Mesenchymal stem cell (in vitro differentiated cells and primary cell): Measurements from ENCODE around the gene RUSC1.

Experiments
- DNase-seq: peaks from one replicate; pipeline ENCODE4 v3.0.0-alpha.2; 2013
- H2AFZ ChIP-seq: one replicate; pipeline ENCODE4 v1.6.1; 2013; ENCODE audit warnings: low read depth, mild to moderate bottlenecking, control low read depth, inconsistent platforms, low read length, moderate library complexity
- H2AK5ac ChIP-seq: 2 replicates; pipeline ENCODE4 v1.6.1; 2013; ENCODE audit warnings: low read length, moderate library complexity, mild to moderate bottlenecking, inconsistent platforms; ENCODE audit not compliant: severe bottlenecking
- H2BK120ac ChIP-seq: one replicate; pipeline ENCODE4 v1.6.1; 2013; ENCODE audit warnings: low read depth, mild to moderate bottlenecking, inconsistent platforms, low read length, moderate library complexity
- H2BK12ac ChIP-seq, 2 experiments: one replicate each; pipeline ENCODE4 v1.6.1; 2013; ENCODE audit warnings: inconsistent platforms in 2 of 2, low read length in 2 of 2, mild to moderate bottlenecking in 2 of 2, moderate library complexity in 2 of 2, control low read depth in 1 of 2
- H2BK15ac ChIP-seq: one replicate; pipeline ENCODE4 v1.6.1; 2013; ENCODE audit warnings: mild to moderate bottlenecking, low read depth, inconsistent platforms; ENCODE audit not compliant: poor library complexity, severe bottlenecking
- H2BK5ac ChIP-seq: 2 replicates; pipeline ENCODE4 v1.6.1; 2013; ENCODE audit warnings: low read depth, mild to moderate bottlenecking, low read length, control low read depth, inconsistent platforms; ENCODE audit not compliant: poor library complexity, severe bottlenecking
- H3K14ac ChIP-seq, 2 experiments: one replicate each; pipeline ENCODE4 v1.6.1; 2013; ENCODE audit warnings: inconsistent platforms in 2 of 2, low read length in 2 of 2, control low read depth in 1 of 2, mild to moderate bottlenecking in 1 of 2, moderate library complexity in 1 of 2
- H3K18ac ChIP-seq, 2 experiments: one replicate each; pipeline ENCODE4 v1.6.1; 2013; ENCODE audit warnings: inconsistent platforms in 2 of 2, low read length in 2 of 2, control low read depth in 1 of 2, low read depth in 1 of 2, mild to moderate bottlenecking in 1 of 2
- H3K23ac ChIP-seq, 2 experiments: one replicate each; pipeline ENCODE4 v1.6.1; 2013; ENCODE audit warnings: inconsistent platforms in 2 of 2, low read length in 2 of 2, mild to moderate bottlenecking in 2 of 2, moderate library complexity in 2 of 2, control low read depth in 1 of 2
- H3K27ac ChIP-seq: 2 replicates; pipeline ENCODE4 v1.5.1; 2013; ENCODE audit warnings: mild to moderate bottlenecking, moderate library complexity, low read length, control low read depth, inconsistent platforms; ENCODE audit not compliant: poor library complexity, severe bottlenecking
- H3K27me3 ChIP-seq, 2 experiments: 2 replicates each; pipeline versions ENCODE4 v1.6.1 to v1.7.0; 2013; ENCODE audit warnings: low read length in 2 of 2, mild to moderate bottlenecking in 2 of 2, moderate library complexity in 2 of 2, control low read depth in 1 of 2, inconsistent platforms in 1 of 2; ENCODE audit not compliant: control insufficient read depth in 1 of 2, insufficient read depth in 1 of 2
- H3K36me3 ChIP-seq, 2 experiments: 2 replicates each; pipeline versions ENCODE4 v1.6.1 to v1.7.0; 2013; ENCODE audit warnings: low read length in 2 of 2, control low read depth in 1 of 2, inconsistent platforms in 1 of 2, low read depth in 1 of 2, mild to moderate bottlenecking in 1 of 2; ENCODE audit not compliant: insufficient read depth in 2 of 2, control insufficient read depth in 1 of 2
- H3K4ac ChIP-seq, 2 experiments: one replicate each; pipeline ENCODE4 v1.6.1; 2013; ENCODE audit warnings: inconsistent platforms in 2 of 2, low read length in 2 of 2, mild to moderate bottlenecking in 2 of 2, moderate library complexity in 2 of 2, control low read depth in 1 of 2, low read depth in 1 of 2
- H3K4me1 ChIP-seq: 2 replicates; pipeline ENCODE4 v1.6.1; 2013; ENCODE audit warnings: low read depth, low read length, control low read depth; ENCODE audit not compliant: control insufficient read depth, insufficient read depth
- H3K4me2 ChIP-seq: 2 replicates; pipeline ENCODE4 v1.6.1; 2013; ENCODE audit warnings: low read length, mild to moderate bottlenecking, inconsistent platforms; ENCODE audit not compliant: poor library complexity, severe bottlenecking
- H3K4me3 ChIP-seq, 2 experiments: 2 replicates each; pipeline versions ENCODE4 v1.5.1 to v1.7.0; 2013; ENCODE audit warnings: low read length in 2 of 2, mild to moderate bottlenecking in 2 of 2, control low read depth in 1 of 2, low read depth in 1 of 2; ENCODE audit not compliant: insufficient read depth in 1 of 2
- H3K79me1 ChIP-seq: replicated peaks from 2 replicates; pipeline ENCODE4 v1.6.1; 2013; ENCODE audit warnings: mild to moderate bottlenecking, control low read depth, low read length, inconsistent platforms; ENCODE audit not compliant: poor library complexity, severe bottlenecking
- H3K9ac ChIP-seq: 2 replicates; pipeline ENCODE4 v1.7.0; 2013; ENCODE audit warnings: mild to moderate bottlenecking, low read length, moderate library complexity
- H3K9me3 ChIP-seq: 2 replicates; pipeline ENCODE4 v1.7.0; 2013; ENCODE audit warnings: mild to moderate bottlenecking, low read length; ENCODE audit not compliant: control insufficient read depth
- H4K8ac ChIP-seq: one replicate; pipeline ENCODE4 v1.6.1; 2013; ENCODE audit warnings: inconsistent platforms, mild to moderate bottlenecking, low read length, moderate library complexity
- H4K91ac ChIP-seq: one replicate; pipeline ENCODE4 v1.6.1; 2013; ENCODE audit warnings: mild to moderate bottlenecking, low read length, inconsistent platforms
- WGBS: methylation state at CpG from one replicate; pipeline ENCODE4 v1.1.7; 2013; ENCODE audit warnings: mixed read lengths; 5-methylcytosine and 5-hydroxymethylcytosine counted together

RUSC1 gene

GRCh38 chr1:155304558-155305063 lies 16.1 kb upstream of the RUSC1 start:
- Histone ChIP-seq H3K27me3 (no peaks in the 10 kb centered on the region), H3K4me2 (peak overlapping the region; percentile 21), H2BK15ac (no peak overlapping the region), H3K14ac (no peak overlapping the region), H4K91ac (no peak overlapping the region), H3K79me1 (peaks cover 2% of the 10 kb centered on the region), H3K36me3 (peaks cover 0 to 3% of the 10 kb centered on the region in 2 experiments), H3K23ac (no peak overlapping the region), H4K8ac (no peak overlapping the region), H2BK12ac (peak overlapping the region in 1 of 2 experiments; percentile 37), H3K27ac (peak overlapping the region; percentile 62), H3K4me1 (peaks cover 16% of the 10 kb centered on the region), H3K9me3 (no peaks in the 10 kb centered on the region), H2AK5ac (no peak overlapping the region), H2BK120ac (no peak overlapping the region), H3K18ac (no peak overlapping the region), H3K9ac (no peak overlapping the region), H3K4me3 (no peak overlapping the region), H2AFZ (no peak overlapping the region), H2BK5ac (no peak overlapping the region), H3K4ac (no peak overlapping the region)
- no peak for DNase-seq
- WGBS: 94% methylated on average over 11 of the region's 11 CpGs

- DNase-seq: peak; percentile 62
- H2AFZ ChIP-seq: peak overlapping the region; percentile 46
- H2BK5ac ChIP-seq: no peak overlapping the region
- no peak overlapping the region for H3K4ac ChIP-seq
- peak overlapping the region in 1 of 2 experiments; percentile 87 for H3K18ac ChIP-seq
- H3K9ac ChIP-seq: no peak overlapping the region
- H3K4me1 ChIP-seq: peaks cover 20% of the 10 kb centered on the region
- peak overlapping the region in 1 of 2 experiments; percentile 79 for H3K23ac ChIP-seq
- no peak overlapping the region for H2BK15ac ChIP-seq
- H4K8ac ChIP-seq: peak overlapping the region; percentile 45
- H3K4me2 ChIP-seq: no peak overlapping the region
- H2AK5ac ChIP-seq: peak overlapping the region; percentile 83
- H3K14ac ChIP-seq: peak overlapping the region in 1 of 2 experiments; percentile 51
- H3K79me1 ChIP-seq: peaks cover 2% of the 10 kb centered on the region
- no peaks in the 10 kb centered on the region for H3K27me3 ChIP-seq
- H2BK12ac ChIP-seq: peak overlapping the region; percentile 18 to 97
- no peak overlapping the region for H2BK120ac ChIP-seq
- H3K4me3 ChIP-seq: no peak overlapping the region
- H3K36me3 ChIP-seq: peaks cover 6 to 10% of the 10 kb centered on the region in 2 experiments
- no peak overlapping the region for H3K27ac ChIP-seq
- WGBS: 57% methylated on average over 7 of the region's 7 CpGs
- peak overlapping the region; percentile 87 for H4K91ac ChIP-seq
- no peaks in the 10 kb centered on the region for H3K9me3 ChIP-seq
Measured at GRCh38 chr1:155305881-155306391, 14.8 kb upstream of the RUSC1 start.

- Histone ChIP-seq H3K23ac (no peak overlapping the region), H4K91ac (peak overlapping the region; percentile 50), H3K9me3 (no peaks in the 10 kb centered on the region), H3K14ac (no peak overlapping the region), H2BK5ac (no peak overlapping the region), H2BK12ac (peak overlapping the region in 1 of 2 experiments; percentile 84), H3K4me1 (peaks cover 20% of the 10 kb centered on the region), H4K8ac (peak overlapping the region; percentile 37), H3K18ac (no peak overlapping the region), H2BK15ac (peak overlapping the region; percentile 7), H3K4ac (no peak overlapping the region), H2BK120ac (peak overlapping the region; percentile 1), H3K27me3 (no peaks in the 10 kb centered on the region), H3K4me2 (no peak overlapping the region), H3K27ac (no peak overlapping the region), H3K79me1 (peaks cover 6% of the 10 kb centered on the region), H2AFZ (no peak overlapping the region), H2AK5ac (peak overlapping the region; percentile 36), H3K36me3 (peaks cover 10 to 21% of the 10 kb centered on the region in 2 experiments), H3K4me3 (no peak overlapping the region), H3K9ac (peak overlapping the region; percentile 93)
- peak; percentile 72 for DNase-seq
- WGBS: 71% methylated on average over 6 of the region's 6 CpGs
Measured at GRCh38 chr1:155307247-155307740, 13.4 kb upstream of the RUSC1 start.
